HG03097 (cell line): ENCODE measurements around the gene CTSC.
"Not testable (repeated sequence)": the region's sequence is repeated elsewhere in the genome, so short reads cannot be mapped to it uniquely, and the experiment has no call there.

Experiments
- ATAC-seq: cut with Tn5 transposase; IDR thresholded peaks from one replicate; pipeline ENCODE4 v1.9.1; 2021; ENCODE audit not compliant: unreplicated experiment, low FRiP score

CTSC gene

GRCh38 chr11:88322881-88323280 lies 14.7 kb downstream of the CTSC start:
- not testable (repeated sequence) for ATAC-seq

- ATAC-seq, result not testable (repeated sequence)
Measured at GRCh38 chr11:88321412-88321811, 16.1 kb downstream of the CTSC start.

- ATAC-seq, result no peak
Measured at GRCh38 chr11:88320149-88320559, 17.4 kb downstream of the CTSC start.

- no peak for ATAC-seq
Measured at GRCh38 chr11:88318017-88318416, 19.5 kb downstream of the CTSC start.

- no peak for ATAC-seq
Measured at GRCh38 chr11:88317536-88317935, 20.0 kb downstream of the CTSC start.

GRCh38 chr11:88315981-88316441 lies 21.5 kb downstream of the CTSC start:
- no peak for ATAC-seq

GRCh38 chr11:88315015-88315414 lies 22.5 kb downstream of the CTSC start:
- no peak for ATAC-seq

- ATAC-seq, result no peak
Measured at GRCh38 chr11:88313441-88313840, 24.1 kb downstream of the CTSC start.

- ATAC-seq, result no peak
Measured at GRCh38 chr11:88312628-88313027, 24.9 kb downstream of the CTSC start.

- no peak for ATAC-seq
Measured at GRCh38 chr11:88310246-88310645, 27.3 kb downstream of the CTSC start.

GRCh38 chr11:88308576-88308975 lies 29.0 kb downstream of the CTSC start:
- ATAC-seq, result no peak

GRCh38 chr11:88307749-88308425 lies 29.6 kb downstream of the CTSC start:
- ATAC-seq, result peak; percentile 46

GRCh38 chr11:88306785-88307184 lies 30.8 kb downstream of the CTSC start:
- no peak for ATAC-seq

GRCh38 chr11:88305430-88305829 lies 32.1 kb downstream of the CTSC start:
- ATAC-seq, result no peak

- no peak for ATAC-seq
Measured at GRCh38 chr11:88304352-88304751, 33.2 kb downstream of the CTSC start.

- ATAC-seq, result no peak
Measured at GRCh38 chr11:88303037-88303436, 34.5 kb downstream of the CTSC start.

- ATAC-seq, result peak; percentile 52
Measured at GRCh38 chr11:88301488-88302140, 35.9 kb downstream of the CTSC start.

- peak; percentile 77 for ATAC-seq
Measured at GRCh38 chr11:88300888-88301487, 36.5 kb downstream of the CTSC start.

- no peak for ATAC-seq
Measured at GRCh38 chr11:88297863-88298262, 39.7 kb downstream of the CTSC start.

GRCh38 chr11:88297421-88297820 lies 40.1 kb downstream of the CTSC start:
- ATAC-seq, result no peak

- ATAC-seq, result no peak
Measured at GRCh38 chr11:88295028-88295427, 42.5 kb downstream of the CTSC start.

GRCh38 chr11:88293931-88294330 lies 43.6 kb downstream of the CTSC start:
- ATAC-seq, result no peak
